GM19324 (cell line): Measurements from ENCODE around the gene MPPED2.

Experiments
- ATAC-seq: cut with Tn5 transposase; IDR thresholded peaks from one replicate; pipeline ENCODE4 v1.9.1; 2021; ENCODE audit warnings: mild to moderate bottlenecking, moderate library complexity; ENCODE audit not compliant: unreplicated experiment, low FRiP score

MPPED2 gene

GRCh38 chr11:30535818-30536217 lies 50.3 kb downstream of the MPPED2 start:
- ATAC-seq: no peak

- no peak for ATAC-seq
These were observed 52.7 kb downstream of the MPPED2 start for GRCh38 chr11:30533445-30533947.

GRCh38 chr11:30527566-30527965 lies 58.6 kb downstream of the MPPED2 start:
- no peak for ATAC-seq

- no peak for ATAC-seq
These were observed 59.6 kb downstream of the MPPED2 start for GRCh38 chr11:30526558-30526957.

GRCh38 chr11:30522536-30523243 lies 63.5 kb downstream of the MPPED2 start:
- ATAC-seq: no peak

GRCh38 chr11:30521297-30522071 lies 64.7 kb downstream of the MPPED2 start:
- no peak for ATAC-seq

GRCh38 chr11:30513087-30513486 lies 73.1 kb downstream of the MPPED2 start:
- ATAC-seq: no peak

- ATAC-seq: no peak
These were observed 74.7 kb downstream of the MPPED2 start for GRCh38 chr11:30511408-30511807.

GRCh38 chr11:30510750-30511149 lies 75.4 kb downstream of the MPPED2 start:
- no peak for ATAC-seq

GRCh38 chr11:30509364-30509763 lies 76.8 kb downstream of the MPPED2 start:
- no peak for ATAC-seq

- no peak for ATAC-seq
These were observed 77.6 kb downstream of the MPPED2 start for GRCh38 chr11:30508594-30508993.

GRCh38 chr11:30505603-30506002 lies 80.5 kb downstream of the MPPED2 start:
- no peak for ATAC-seq

- ATAC-seq: no peak
These were observed 81.7 kb downstream of the MPPED2 start for GRCh38 chr11:30504468-30504867.

- no peak for ATAC-seq
These were observed 83.0 kb downstream of the MPPED2 start for GRCh38 chr11:30503156-30503555.

GRCh38 chr11:30502305-30502704 lies 83.8 kb downstream of the MPPED2 start:
- ATAC-seq: no peak

- no peak for ATAC-seq
These were observed 84.4 kb downstream of the MPPED2 start for GRCh38 chr11:30501744-30502143.

- ATAC-seq: no peak
These were observed 86.2 kb downstream of the MPPED2 start for GRCh38 chr11:30499940-30500339.

GRCh38 chr11:30497600-30497999 lies 88.6 kb downstream of the MPPED2 start:
- ATAC-seq: no peak

- no peak for ATAC-seq
These were observed 89.2 kb downstream of the MPPED2 start for GRCh38 chr11:30496935-30497334.

GRCh38 chr11:30495437-30495836 lies 90.7 kb downstream of the MPPED2 start:
- ATAC-seq: no peak

GRCh38 chr11:30489511-30489910 lies 96.6 kb downstream of the MPPED2 start:
- no peak for ATAC-seq

GRCh38 chr11:30489076-30489475 lies 97.1 kb downstream of the MPPED2 start:
- no peak for ATAC-seq
